EH (cell line): Measurements from ENCODE around the gene NCDN.

Experiments used
- DNase-seq: peaks from one replicate; pipeline ENCODE4 v3.0.0-alpha.2; 2015; ENCODE audit warnings: low read depth

The NCDN gene

GRCh38 chr1:35590476-35591040 is 33.0 kb downstream of the NCDN start:
- DNase-seq: no peak

DNA sequence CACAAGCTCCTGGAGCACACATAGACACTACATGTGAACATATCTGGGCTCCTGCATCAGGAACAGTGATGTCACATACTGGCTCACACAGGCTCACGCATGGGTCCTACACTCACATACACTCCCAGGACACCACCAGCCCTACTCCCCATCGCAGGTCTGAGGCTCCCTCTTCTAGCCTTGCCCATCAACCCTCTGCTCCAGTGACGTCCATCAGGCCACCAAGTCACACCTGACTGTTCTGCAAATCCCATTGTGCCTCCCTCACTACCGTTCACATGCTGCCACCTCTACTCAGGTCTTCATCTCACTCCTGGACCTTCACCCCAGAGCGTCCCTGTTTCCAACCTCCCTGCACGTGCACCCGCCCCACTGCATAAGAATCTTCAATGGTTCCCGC is 33.6 kb downstream of the NCDN start:
- no peak for DNase-seq

- DNase-seq: no peak
Observed at GRCh38 chr1:35592991-35593769, 35.6 kb downstream of the NCDN start.

DNA sequence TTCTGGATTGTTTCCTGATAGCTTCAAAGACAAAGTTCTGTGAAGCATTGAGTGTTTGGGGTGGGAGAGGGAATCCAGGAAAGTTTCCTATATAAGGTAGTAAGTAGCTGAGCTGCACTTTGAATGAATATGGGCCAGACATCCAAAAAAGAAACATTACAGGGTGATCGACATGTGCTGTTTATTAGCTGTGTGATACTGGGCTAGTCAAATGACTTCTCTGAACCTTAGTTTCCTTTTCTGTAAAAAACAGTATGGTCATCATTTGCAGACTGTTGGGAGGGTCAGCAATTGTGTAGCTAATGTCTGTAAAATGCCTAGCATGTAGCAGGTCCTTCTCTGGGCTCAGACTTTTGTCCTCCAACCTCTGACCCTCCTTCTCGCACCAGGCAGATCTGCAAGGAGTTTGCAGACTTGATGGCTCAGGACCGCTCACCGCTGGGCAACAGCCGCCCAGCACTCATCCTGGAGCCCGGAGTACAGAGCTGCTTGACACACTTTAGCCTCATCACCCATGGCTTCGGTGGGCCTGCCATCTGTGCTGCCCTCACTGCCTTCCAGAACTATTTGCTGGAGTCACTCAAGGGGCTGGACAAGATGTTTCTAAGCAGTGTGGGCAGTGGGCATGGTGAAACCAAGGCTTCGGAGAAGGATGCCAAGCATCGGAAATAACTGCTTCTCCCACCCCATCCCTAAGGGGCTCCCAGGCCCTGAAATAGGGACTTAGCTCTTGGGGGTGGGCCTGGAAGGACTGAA is 36.6 kb downstream of the NCDN start:
- no peak for DNase-seq

DNA sequence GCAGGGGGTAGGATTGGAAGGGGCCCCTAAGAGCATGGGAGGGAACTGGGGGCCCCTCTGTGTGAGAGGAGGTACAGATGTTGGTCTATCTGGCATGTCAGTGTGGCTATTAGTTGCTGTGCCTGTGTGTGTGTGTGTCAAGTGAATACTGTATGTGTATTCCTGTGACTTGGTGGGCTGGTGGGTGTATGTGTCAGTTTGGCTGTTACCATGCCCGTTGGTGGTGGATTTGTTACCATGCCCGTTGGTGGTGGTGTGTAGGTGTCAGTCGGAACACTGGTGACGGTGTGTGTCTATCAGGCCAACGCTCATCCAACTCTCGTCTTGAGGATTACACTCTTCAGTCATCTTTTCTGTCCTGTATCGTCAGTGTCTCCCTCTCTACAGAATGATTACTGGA is 38.1 kb downstream of the NCDN start:
- DNase-seq: no peak

- no peak for DNase-seq
Observed at GRCh38 chr1:35597870-35598269, 40.3 kb downstream of the NCDN start.

DNA sequence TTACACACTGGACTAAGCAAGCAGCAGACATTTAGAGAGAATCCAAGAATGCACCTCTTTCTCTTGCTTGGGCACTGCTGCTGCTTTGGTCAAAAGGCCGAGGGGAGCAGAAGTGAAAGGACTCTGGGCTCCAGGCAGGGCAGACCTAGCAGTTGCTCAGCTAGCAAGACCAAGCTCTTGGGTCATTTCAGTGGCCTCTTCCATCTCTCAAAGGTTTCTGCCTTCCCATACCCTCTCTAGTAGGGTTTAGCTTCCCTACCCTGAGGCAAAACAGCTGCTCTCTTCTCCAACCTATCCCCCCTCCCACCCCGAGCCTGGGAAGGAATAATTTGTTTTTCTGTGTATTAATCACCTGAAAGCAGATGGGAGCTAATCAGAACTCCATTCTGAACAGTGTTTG is 41.3 kb downstream of the NCDN start:
- DNase-seq: no peak

GRCh38 chr1:35599411-35599810 is 41.8 kb downstream of the NCDN start:
- DNase-seq: no peak

GRCh38 chr1:35600593-35600992 is 43.0 kb downstream of the NCDN start:
- no peak for DNase-seq

DNA sequence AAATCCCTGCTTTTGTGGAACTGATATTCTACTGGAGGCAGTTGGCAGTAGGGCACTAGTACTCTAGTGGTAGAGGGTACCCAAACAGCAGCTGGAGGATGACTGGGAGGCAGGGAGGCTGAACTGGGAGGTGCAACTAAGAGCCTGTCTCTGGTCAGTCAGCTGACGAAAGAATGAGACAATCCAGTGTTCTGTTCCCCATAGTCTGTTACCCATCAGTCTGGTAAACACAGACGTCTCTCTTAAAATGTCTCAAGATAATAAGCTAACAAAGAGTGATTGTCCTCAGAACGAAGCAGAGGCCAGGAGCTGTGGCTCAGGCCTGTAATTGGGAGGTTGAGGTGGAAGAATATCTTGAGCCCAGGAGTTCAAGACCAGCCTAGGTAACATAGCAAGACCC is 45.9 kb downstream of the NCDN start:
- no peak for DNase-seq

- peak; percentile 24 for DNase-seq
Observed at GRCh38 chr1:35603941-35604340, 46.3 kb downstream of the NCDN start.

DNA sequence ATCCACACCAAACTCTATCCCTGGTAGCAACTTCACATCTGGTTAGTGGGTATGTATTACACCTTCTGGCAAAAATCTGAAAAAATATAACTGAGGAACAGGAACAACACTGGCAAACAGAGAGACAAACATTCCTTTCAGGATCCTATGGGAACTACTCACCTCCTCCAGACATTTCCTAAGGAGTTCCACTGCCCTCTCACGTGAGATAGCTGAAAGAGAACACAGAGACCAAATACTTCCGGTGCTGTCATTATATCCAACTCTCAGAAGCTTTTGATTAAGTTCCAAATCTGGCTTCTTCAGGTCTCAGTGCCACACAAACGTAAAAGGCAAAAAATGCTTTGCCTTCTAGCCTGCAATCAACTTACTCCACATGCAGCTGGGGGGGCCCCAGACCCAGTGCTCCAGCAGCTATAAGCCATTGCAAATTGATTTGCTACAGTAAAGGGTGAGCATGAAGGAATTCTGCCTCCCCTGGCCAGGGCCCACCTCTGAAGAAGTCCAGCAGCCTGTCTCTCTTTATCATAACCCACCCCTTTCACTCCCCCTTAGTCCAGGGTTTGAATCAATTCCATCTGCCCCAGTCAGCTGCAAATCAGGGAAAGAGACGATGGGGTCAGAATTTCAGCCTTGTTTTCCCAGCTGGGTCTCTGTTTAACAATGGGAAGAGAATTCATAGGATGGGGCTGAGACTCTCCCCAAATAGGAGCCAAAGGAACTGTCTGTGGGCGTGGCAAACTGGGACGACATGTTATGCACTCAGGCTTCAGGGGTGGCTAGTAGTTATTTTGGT is 47.7 kb downstream of the NCDN start:
- peak; percentile 62 for DNase-seq

DNA sequence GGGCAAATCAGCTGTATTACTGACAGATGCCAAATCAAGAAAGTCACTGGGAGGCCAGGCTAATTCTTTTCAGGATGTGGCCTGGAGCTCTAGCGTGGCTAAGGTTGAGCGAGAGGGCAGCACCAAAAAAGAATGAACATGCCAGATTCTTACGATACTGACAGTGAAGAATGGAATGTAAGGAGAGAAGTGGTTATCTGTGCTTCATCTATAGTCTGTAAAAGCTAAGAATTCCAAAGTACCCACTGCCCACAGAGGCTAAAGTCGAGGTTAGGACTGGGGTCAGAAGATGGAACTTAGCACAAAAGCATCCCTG is 48.2 kb downstream of the NCDN start:
- DNase-seq: peak; percentile 93

- DNase-seq: no peak
Observed at GRCh38 chr1:35611655-35612054, 54.1 kb downstream of the NCDN start.

DNA sequence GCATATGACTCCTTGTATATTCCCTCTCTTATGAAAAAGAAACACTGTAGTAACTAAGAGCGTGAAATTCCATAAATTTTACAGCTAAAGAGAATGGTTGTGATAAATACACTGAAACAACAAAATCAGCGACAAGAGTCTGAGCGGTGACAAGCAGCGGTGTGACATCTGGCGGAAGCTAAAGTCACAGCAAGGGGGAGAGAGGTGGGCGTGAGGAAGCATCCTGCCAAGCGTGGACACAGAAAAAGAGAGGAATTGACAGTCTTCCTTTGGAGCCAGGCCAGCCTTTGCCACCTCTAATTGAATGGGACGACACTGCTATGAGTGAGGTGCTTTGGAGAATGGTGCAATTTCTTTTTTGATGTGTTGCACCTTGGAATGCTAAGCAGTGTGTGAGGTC is 57.8 kb downstream of the NCDN start:
- DNase-seq: no peak
